ENCODE measurements around the gene CD36.

CD36 gene

DNA sequence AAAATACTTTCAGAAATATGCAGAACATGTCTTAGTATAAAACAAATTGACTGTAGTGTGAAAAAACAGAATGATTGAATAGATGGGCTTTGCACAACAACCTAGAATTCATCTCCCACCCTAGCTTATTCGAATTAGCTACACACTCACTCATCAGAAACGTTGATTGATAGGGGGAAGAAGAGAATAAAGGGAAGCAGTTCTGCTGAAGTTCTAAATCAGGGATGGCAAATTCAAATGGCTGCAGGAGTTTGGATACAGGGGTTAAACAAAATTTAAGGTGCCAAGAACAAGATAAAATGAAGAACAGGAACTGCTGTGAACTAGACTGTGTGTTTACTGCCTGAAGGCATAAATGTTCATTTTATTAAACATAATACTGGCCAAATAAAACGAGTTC, 9.0 kb downstream of the CD36 start:
- peaks cover 0 to 15% (median 5%) of the 10 kb centered on the region in 4 experiments for H3K4me1 ChIP-seq (ENCODE audit: control extremely low read depth in 1 of 4, control insufficient read depth in 4 of 4, insufficient read depth in 4 of 4, low read length in 3 of 4)
- no peaks in the 10 kb centered on the region for H3K36me3 ChIP-seq (ENCODE audit: control insufficient read depth in 4 of 4, insufficient read depth in 4 of 4, low read length in 3 of 4)
- ChIA-PET POLR2A (no interaction called here), CTCF (interaction anchor here (1.3 kb wide), 1 partner anchor 18 kb away, joined by 3 read pairs; no protein-coding TSS in a partner anchor)
- WGBS (ENCODE audit: insufficient coverage), result 17% methylated on average over 1 of the region's 3 CpGs
- DNase-seq, result no peak
- H3K27ac ChIP-seq (ENCODE audit: insufficient read depth in 1 of 2, low read depth in 1 of 2, low read length in 2 of 2, poor library complexity in 1 of 2, severe bottlenecking in 2 of 2), result no peak overlapping the region
- no peak overlapping the region for H3K4me3 ChIP-seq (ENCODE audit: control insufficient read depth in 1 of 7, extremely low read depth in 1 of 7, insufficient read depth in 4 of 7, low read depth in 2 of 7, low read length in 6 of 7)
- H3K27me3 ChIP-seq (replicated peaks in 2 of 5; ENCODE audit: control insufficient read depth in 4 of 5, insufficient read depth in 5 of 5, low read length in 4 of 5), result no peaks in the 10 kb centered on the region
- no peaks in the 10 kb centered on the region for H3K9me3 ChIP-seq (ENCODE audit: control extremely low read depth in 1 of 5, control insufficient read depth in 4 of 5, insufficient read depth in 2 of 5, low read depth in 1 of 5, low read length in 4 of 5)

DNA sequence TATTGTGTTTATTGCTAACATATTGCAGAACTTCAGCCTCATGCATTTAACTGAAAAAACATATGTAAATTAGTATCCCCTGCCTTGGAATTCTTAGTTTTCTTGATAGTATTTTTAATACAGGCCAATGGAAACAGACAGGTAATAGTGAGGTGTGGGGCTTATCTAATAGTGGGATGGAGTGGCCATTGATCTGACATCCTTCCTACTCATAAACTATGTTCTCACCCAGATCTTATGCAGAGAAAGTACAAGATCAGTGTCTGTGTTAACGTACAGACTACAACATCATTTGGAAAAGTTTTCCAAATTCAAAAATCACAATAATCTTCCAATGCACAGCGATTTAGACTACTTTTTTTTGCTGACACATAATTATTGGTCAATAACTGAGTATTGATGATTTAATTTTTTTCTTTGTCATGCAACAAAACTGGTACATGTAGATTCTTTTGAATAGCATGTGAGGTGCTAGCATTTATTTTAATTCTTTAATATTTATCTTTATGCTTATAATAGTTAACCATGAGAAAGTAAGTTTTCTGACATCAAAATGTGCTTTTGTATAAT, 9.7 kb downstream of the CD36 start:
- POLR2A ChIA-PET, result no interaction called here
- Histone ChIP-seq H3K9me3 (ENCODE audit: control extremely low read depth in 1 of 5, control insufficient read depth in 4 of 5, insufficient read depth in 2 of 5, low read depth in 1 of 5, low read length in 4 of 5) (no peaks in the 10 kb centered on the region), H3K4me1 (ENCODE audit: control extremely low read depth in 1 of 4, control insufficient read depth in 4 of 4, insufficient read depth in 4 of 4, low read length in 3 of 4) (peaks cover 0 to 10% (median 5%) of the 10 kb centered on the region in 4 experiments), H3K36me3 (ENCODE audit: control insufficient read depth in 4 of 4, insufficient read depth in 4 of 4, low read length in 3 of 4) (no peaks in the 10 kb centered on the region), H3K27ac (ENCODE audit: insufficient read depth in 1 of 2, low read depth in 1 of 2, low read length in 2 of 2, poor library complexity in 1 of 2, severe bottlenecking in 2 of 2) (no peak overlapping the region), H3K27me3 (replicated peaks in 2 of 5; ENCODE audit: control insufficient read depth in 4 of 5, insufficient read depth in 5 of 5, low read length in 4 of 5) (no peaks in the 10 kb centered on the region), H3K4me3 (ENCODE audit: control insufficient read depth in 1 of 7, extremely low read depth in 1 of 7, insufficient read depth in 4 of 7, low read depth in 2 of 7, low read length in 6 of 7) (no peak overlapping the region)
- CTCF ChIA-PET, result no interaction called here
- DNase-seq, result no peak
- WGBS (ENCODE audit: insufficient coverage), result 100% methylated on average over 1 of the region's 2 CpGs

- no CpG with 5 or more reads among the region's 3 CpGs for WGBS (ENCODE audit: insufficient coverage)
- POLR2A ChIA-PET, result no interaction called here
- no peak for DNase-seq
- H3K27ac ChIP-seq (ENCODE audit: insufficient read depth in 1 of 2, low read depth in 1 of 2, low read length in 2 of 2, poor library complexity in 1 of 2, severe bottlenecking in 2 of 2), result no peak overlapping the region
- peaks cover 0 to 1% (median 0%) of the 10 kb centered on the region in 4 experiments for H3K4me1 ChIP-seq (ENCODE audit: control extremely low read depth in 1 of 4, control insufficient read depth in 4 of 4, insufficient read depth in 4 of 4, low read length in 3 of 4)
- H3K4me3 ChIP-seq (ENCODE audit: control insufficient read depth in 1 of 7, extremely low read depth in 1 of 7, insufficient read depth in 4 of 7, low read depth in 2 of 7, low read length in 6 of 7), result no peak overlapping the region
- CTCF ChIA-PET, result no interaction called here
- H3K36me3 ChIP-seq (ENCODE audit: control insufficient read depth in 4 of 4, insufficient read depth in 4 of 4, low read length in 3 of 4), result no peaks in the 10 kb centered on the region
- H3K27me3 ChIP-seq (replicated peaks in 2 of 5; ENCODE audit: control insufficient read depth in 4 of 5, insufficient read depth in 5 of 5, low read length in 4 of 5), result no peaks in the 10 kb centered on the region
- H3K9me3 ChIP-seq (ENCODE audit: control extremely low read depth in 1 of 5, control insufficient read depth in 4 of 5, insufficient read depth in 2 of 5, low read depth in 1 of 5, low read length in 4 of 5), result no peaks in the 10 kb centered on the region
These were observed 10.6 kb downstream of the CD36 start for GRCh38 chr7:80649011-80649410.

DNA sequence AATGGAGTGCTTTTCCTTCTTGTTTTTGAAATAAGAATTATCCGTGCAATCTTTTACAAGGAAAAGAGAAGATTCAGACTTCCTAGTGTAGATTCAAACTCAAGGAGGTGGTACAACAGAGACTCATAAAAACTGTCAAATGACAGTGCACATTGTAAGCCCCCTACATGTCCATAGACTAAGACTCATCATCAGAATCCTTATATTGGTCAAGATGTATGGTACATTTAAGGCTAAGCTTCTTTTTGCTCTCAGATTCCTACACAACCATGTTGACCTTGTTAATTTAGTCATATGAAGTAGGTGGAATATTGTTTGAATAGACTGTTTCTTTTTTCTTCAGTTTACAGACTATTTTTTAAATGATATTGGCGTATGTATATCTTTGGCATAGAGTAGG, 11.6 kb downstream of the CD36 start:
- CTCF ChIA-PET, result no interaction called here
- H3K4me3 ChIP-seq (ENCODE audit: control insufficient read depth in 1 of 7, extremely low read depth in 1 of 7, insufficient read depth in 4 of 7, low read depth in 2 of 7, low read length in 6 of 7), result no peak overlapping the region
- no peak overlapping the region for H3K27ac ChIP-seq (ENCODE audit: insufficient read depth in 1 of 2, low read depth in 1 of 2, low read length in 2 of 2, poor library complexity in 1 of 2, severe bottlenecking in 2 of 2)
- H3K4me1 ChIP-seq (ENCODE audit: control extremely low read depth in 1 of 4, control insufficient read depth in 4 of 4, insufficient read depth in 4 of 4, low read length in 3 of 4), result no peaks in the 10 kb centered on the region
- no peaks in the 10 kb centered on the region for H3K27me3 ChIP-seq (replicated peaks in 2 of 5; ENCODE audit: control insufficient read depth in 4 of 5, insufficient read depth in 5 of 5, low read length in 4 of 5)
- H3K36me3 ChIP-seq (ENCODE audit: control insufficient read depth in 4 of 4, insufficient read depth in 4 of 4, low read length in 3 of 4), result no peaks in the 10 kb centered on the region
- POLR2A ChIA-PET, result no interaction called here
- no CpG with 5 or more reads among the region's 2 CpGs for WGBS (ENCODE audit: insufficient coverage)
- DNase-seq, result no peak
- no peaks in the 10 kb centered on the region for H3K9me3 ChIP-seq (ENCODE audit: control extremely low read depth in 1 of 5, control insufficient read depth in 4 of 5, insufficient read depth in 2 of 5, low read depth in 1 of 5, low read length in 4 of 5)

DNA sequence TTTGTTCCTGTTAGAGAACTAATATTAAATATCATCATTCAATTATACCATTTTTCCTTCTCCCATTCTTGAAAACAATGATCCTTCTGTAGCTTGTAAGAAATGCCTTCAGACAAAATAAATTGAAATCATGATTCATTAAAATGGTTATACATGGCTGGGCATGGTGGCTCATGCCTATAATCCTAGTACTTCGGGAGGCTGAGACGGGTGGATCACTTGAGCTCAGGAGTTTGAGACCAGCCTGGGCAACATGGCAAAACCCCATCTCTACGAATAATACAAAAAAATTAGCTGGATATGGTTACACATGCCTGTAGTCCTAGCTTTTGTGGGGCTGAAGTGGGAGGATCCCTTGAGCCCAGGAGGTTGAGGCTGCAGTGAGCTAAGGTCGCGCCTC, 13.0 kb downstream of the CD36 start:
- Histone ChIP-seq H3K27ac (ENCODE audit: insufficient read depth in 1 of 2, low read depth in 1 of 2, low read length in 2 of 2, poor library complexity in 1 of 2, severe bottlenecking in 2 of 2) (no peak overlapping the region), H3K4me3 (ENCODE audit: control insufficient read depth in 1 of 7, extremely low read depth in 1 of 7, insufficient read depth in 4 of 7, low read depth in 2 of 7, low read length in 6 of 7) (no peak overlapping the region), H3K9me3 (ENCODE audit: control extremely low read depth in 1 of 5, control insufficient read depth in 4 of 5, insufficient read depth in 2 of 5, low read depth in 1 of 5, low read length in 4 of 5) (no peaks in the 10 kb centered on the region), H3K27me3 (replicated peaks in 2 of 5; ENCODE audit: control insufficient read depth in 4 of 5, insufficient read depth in 5 of 5, low read length in 4 of 5) (no peaks in the 10 kb centered on the region), H3K36me3 (ENCODE audit: control insufficient read depth in 4 of 4, insufficient read depth in 4 of 4, low read length in 3 of 4) (no peaks in the 10 kb centered on the region), H3K4me1 (ENCODE audit: control extremely low read depth in 1 of 4, control insufficient read depth in 4 of 4, insufficient read depth in 4 of 4, low read length in 3 of 4) (no peaks in the 10 kb centered on the region)
- 100% methylated on average over 2 of the region's 5 CpGs for WGBS (ENCODE audit: insufficient coverage)
- ChIA-PET POLR2A (no interaction called here), CTCF (interaction anchor here (1.5 to 2.4 kb wide), 2 partner anchors 214 to 223 kb away, joined by 3 to 15 read pairs; no protein-coding TSS in a partner anchor)
- DNase-seq, result no peak

DNA sequence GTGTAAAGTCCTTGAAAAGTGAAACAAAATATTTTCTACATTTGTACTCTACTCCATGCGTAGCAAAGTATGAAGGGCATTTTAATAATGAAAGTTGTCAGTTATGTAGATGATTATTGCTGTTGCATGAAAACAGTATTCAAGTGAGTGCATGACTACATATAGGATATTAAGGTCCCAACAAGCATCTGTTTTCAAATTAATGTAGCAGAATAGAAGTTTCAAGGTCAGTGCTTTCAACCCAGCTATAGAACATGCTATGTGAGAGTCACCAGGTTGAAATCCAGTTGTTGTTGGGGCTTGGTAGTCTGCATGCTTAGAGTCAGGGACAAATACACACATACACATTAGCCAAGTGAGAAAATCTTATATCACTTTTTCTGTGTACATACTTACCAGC, 14.8 kb downstream of the CD36 start:
- no CpG with 5 or more reads among the region's 1 CpG for WGBS (ENCODE audit: insufficient coverage)
- no peaks in the 10 kb centered on the region for H3K4me1 ChIP-seq (ENCODE audit: control extremely low read depth in 1 of 4, control insufficient read depth in 4 of 4, insufficient read depth in 4 of 4, low read length in 3 of 4)
- H3K9me3 ChIP-seq (ENCODE audit: control extremely low read depth in 1 of 5, control insufficient read depth in 4 of 5, insufficient read depth in 2 of 5, low read depth in 1 of 5, low read length in 4 of 5), result no peaks in the 10 kb centered on the region
- H3K4me3 ChIP-seq (ENCODE audit: control insufficient read depth in 1 of 7, extremely low read depth in 1 of 7, insufficient read depth in 4 of 7, low read depth in 2 of 7, low read length in 6 of 7), result no peak overlapping the region
- no peak overlapping the region for H3K27ac ChIP-seq (ENCODE audit: insufficient read depth in 1 of 2, low read depth in 1 of 2, low read length in 2 of 2, poor library complexity in 1 of 2, severe bottlenecking in 2 of 2)
- ChIA-PET POLR2A (no interaction called here), CTCF (interaction anchor here (0.7 to 1.5 kb wide), 2 partner anchors 216 to 224 kb away, joined by 3 read pairs; no protein-coding TSS in a partner anchor)
- H3K27me3 ChIP-seq (replicated peaks in 2 of 5; ENCODE audit: control insufficient read depth in 4 of 5, insufficient read depth in 5 of 5, low read length in 4 of 5), result no peaks in the 10 kb centered on the region
- no peaks in the 10 kb centered on the region for H3K36me3 ChIP-seq (ENCODE audit: control insufficient read depth in 4 of 4, insufficient read depth in 4 of 4, low read length in 3 of 4)
- no peak for DNase-seq

- Histone ChIP-seq H3K36me3 (ENCODE audit: control insufficient read depth in 4 of 4, insufficient read depth in 4 of 4, low read length in 3 of 4) (no peaks in the 10 kb centered on the region), H3K4me3 (ENCODE audit: control insufficient read depth in 1 of 7, extremely low read depth in 1 of 7, insufficient read depth in 4 of 7, low read depth in 2 of 7, low read length in 6 of 7) (no peak overlapping the region), H3K4me1 (ENCODE audit: control extremely low read depth in 1 of 4, control insufficient read depth in 4 of 4, insufficient read depth in 4 of 4, low read length in 3 of 4) (peaks cover 0 to 5% (median under 1%) of the 10 kb centered on the region in 4 experiments), H3K9me3 (ENCODE audit: control extremely low read depth in 1 of 5, control insufficient read depth in 4 of 5, insufficient read depth in 2 of 5, low read depth in 1 of 5, low read length in 4 of 5) (no peaks in the 10 kb centered on the region), H3K27me3 (replicated peaks in 2 of 5; ENCODE audit: control insufficient read depth in 4 of 5, insufficient read depth in 5 of 5, low read length in 4 of 5) (no peaks in the 10 kb centered on the region), H3K27ac (ENCODE audit: insufficient read depth in 1 of 2, low read depth in 1 of 2, low read length in 2 of 2, poor library complexity in 1 of 2, severe bottlenecking in 2 of 2) (no peak overlapping the region)
- no peak for DNase-seq
- WGBS (ENCODE audit: insufficient coverage), result no CpG with 5 or more reads among the region's 2 CpGs
- CTCF ChIA-PET, result interaction anchor here (0.7 to 1.1 kb wide), 4 partner anchors 10 to 228 kb away, joined by 3 read pairs; no protein-coding TSS in a partner anchor
- POLR2A ChIA-PET, result no interaction called here
These were observed 16.5 kb downstream of the CD36 start for GRCh38 chr7:80654887-80655340.
